8988T (cell line): Measurements from ENCODE around the gene XRCC6.
"Not testable (repeated sequence)": the region's sequence is repeated elsewhere in the genome, so short reads cannot be mapped to it uniquely, and the experiment has no call there.

Experiments
- DNase-seq: peaks from one replicate; pipeline ENCODE4 v3.0.0; 2011

XRCC6 gene

DNA sequence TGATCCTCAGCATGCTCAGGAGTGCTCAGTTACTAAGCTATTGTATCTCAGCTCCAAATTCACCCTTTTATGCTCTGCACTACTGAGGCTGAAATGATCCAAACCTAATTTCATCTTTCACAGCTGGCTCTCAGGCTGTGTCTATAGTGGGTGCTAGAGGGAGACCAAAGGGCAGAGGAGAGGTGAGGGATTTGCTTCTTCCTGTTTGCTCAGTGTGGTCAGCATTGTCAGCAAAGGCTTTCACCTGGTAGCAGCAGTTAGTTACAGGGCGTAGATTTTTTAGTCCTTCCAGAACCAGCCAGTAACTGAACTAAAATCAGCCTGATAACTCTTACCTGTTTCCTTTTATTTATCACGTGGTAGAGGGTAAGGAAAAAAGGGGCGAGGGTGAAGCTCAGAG is 33.2 kb downstream of the XRCC6 start:
- no peak for DNase-seq

DNA sequence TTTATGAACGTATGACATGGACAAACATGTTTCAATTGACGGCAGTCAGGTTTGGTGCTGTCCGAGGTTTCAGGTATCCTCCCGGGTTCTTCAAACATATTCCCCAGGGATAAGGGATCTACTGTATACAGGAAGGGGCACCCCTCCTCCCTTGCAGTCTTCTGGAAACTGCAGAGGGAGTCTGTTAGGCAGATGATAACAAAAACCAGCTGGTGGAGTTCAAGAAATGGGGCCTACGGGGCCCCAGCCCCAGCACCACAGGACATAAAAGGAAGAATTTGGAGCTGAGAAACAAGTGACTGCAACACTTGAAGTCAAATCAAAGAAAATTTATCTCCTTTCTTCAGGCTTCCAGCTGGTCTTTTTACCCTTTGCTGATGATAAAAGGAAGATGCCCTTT is 35.5 kb downstream of the XRCC6 start:
- DNase-seq = no peak

DNA sequence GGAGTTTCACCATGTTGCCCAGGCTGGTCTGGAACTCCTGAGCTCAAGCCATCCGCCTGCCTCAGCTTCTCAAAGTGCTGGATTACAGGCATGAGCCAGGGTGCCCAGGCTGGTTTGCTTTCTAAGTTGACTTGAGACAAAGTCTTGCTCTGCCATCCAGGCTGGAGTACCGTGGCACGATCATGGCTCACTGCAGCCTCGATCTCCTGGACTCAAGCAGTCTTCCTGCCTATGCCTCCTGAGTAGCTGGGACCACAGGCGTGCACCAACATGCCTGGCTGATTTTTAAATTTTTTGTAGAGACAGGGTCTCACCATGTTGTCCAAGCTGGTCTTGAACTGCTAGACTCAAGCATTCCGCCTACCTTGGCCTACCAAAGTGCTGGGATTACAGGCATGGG is 36.6 kb downstream of the XRCC6 start:
- no peak for DNase-seq

DNA sequence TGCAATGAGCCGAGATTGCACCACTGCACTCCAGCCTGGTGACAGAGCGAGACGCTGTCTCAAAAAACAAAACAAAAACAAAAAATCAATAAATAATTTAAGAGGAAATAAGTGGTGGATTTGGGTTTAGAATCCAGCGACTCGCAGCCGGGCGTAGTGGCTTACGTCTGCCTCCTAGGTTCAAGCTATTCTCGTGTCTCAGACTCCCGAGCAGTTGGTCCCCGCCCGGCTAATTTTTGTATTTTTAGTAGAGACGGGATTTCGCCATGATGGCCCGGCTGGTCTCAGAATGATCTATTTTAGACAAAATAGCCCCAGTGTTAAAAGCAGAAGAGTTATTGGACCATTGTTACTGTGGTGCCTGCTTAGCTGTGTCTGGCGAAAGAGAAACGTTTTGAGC is 37.8 kb downstream of the XRCC6 start:
- no peak for DNase-seq

DNA sequence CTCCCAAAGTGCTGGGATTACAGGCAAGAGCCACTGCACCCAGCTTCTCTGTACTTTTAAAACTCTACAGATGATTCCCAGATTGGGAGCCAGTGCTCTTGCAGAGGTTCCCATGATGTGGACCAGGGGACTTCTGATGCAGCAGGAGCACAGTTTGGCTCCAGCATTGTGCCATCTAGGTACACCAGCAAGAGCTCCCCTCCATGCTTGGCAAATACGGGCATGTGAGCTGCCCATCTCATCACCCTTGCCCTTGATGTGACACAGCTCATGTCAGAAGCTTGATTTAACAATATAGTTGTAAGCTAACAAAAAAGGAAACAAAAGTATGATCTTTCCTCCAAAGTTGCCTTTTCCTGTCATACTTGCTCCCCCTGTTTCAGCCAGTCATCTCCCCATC is 38.8 kb downstream of the XRCC6 start:
- DNase-seq = no peak

DNA sequence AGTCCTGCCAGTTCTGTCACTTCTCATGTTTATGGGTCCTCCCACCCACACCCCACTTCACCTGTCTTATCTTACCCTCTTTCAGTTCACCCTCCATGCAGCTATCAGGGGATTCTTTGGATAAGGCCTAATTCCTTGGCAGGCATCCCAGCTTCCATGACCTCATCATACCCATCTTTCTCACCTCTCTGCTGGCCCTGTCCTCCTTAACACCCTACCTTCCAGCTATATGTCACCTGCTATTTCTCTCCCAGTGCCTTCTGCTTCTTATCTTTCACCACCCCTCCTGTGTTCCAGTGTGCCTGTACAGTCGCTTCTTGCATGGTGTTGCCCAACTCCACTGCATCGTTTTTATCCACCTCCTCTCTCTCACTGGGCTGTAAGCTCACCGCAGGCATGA is 39.3 kb downstream of the XRCC6 start:
- DNase-seq = no peak

DNA sequence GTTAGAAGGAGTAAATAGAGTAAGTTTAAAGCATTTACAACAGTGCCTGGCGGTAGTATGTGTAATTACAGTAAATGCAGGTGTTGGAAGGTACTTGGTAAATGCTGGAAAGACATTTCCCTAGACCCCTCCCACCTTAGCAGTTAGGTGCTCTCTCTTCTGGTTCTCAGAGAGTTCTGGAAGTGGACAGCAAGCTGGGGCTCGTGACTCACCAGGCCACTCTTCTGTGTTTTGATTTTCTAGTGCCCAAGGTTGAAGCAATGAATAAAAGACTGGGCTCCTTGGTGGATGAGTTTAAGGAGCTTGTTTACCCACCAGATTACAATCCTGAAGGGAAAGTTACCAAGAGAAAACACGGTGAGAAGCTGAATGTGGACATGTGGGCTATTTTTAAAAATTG is 40.0 kb downstream of the XRCC6 start:
- DNase-seq = no peak

DNA sequence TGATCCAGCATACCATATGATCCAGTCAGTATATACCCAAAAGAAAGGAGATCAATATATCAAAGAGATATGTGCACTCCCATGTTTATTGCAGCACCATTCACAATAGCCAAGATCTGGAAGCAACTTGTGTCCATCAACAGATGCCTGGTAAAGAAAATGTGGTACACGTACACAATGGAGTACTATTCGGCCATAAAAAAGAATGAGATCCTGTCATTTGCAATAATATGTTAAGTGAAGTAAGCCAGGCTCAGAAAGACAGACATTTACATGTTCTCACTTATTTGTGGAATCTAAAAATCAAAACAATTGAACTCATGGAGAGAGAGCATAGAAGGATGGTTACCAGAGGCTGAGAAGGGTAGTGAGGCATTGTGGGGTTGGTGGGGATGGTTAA is 40.6 kb downstream of the XRCC6 start:
- DNase-seq = no peak

DNA sequence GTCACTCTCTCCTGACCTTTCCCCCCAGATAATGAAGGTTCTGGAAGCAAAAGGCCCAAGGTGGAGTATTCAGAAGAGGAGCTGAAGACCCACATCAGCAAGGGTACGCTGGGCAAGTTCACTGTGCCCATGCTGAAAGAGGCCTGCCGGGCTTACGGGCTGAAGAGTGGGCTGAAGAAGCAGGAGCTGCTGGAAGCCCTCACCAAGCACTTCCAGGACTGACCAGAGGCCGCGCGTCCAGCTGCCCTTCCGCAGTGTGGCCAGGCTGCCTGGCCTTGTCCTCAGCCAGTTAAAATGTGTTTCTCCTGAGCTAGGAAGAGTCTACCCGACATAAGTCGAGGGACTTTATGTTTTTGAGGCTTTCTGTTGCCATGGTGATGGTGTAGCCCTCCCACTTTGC is 42.5 kb downstream of the XRCC6 start:
- not testable (repeated sequence) for DNase-seq

DNA sequence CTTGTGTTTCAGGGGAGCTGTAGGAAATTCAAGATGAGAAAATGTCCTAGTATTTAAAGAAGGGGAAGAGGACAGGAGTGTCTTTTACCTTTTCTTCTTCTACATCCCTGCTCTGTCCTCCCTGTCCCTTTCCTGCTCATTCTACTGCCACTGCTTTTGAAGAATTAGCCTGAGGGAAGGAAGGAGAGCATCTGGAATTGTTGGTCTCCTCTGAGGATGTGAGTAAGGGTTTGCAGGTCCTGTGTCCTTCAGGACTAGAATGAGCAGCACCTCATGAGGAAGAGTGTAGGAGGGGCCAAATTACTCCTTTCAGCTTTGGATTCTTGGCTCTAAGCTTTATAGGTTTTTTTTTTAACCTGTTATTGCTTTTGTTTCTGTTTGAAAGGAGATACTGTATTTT is 43.4 kb downstream of the XRCC6 start:
- DNase-seq = no peak

DNA sequence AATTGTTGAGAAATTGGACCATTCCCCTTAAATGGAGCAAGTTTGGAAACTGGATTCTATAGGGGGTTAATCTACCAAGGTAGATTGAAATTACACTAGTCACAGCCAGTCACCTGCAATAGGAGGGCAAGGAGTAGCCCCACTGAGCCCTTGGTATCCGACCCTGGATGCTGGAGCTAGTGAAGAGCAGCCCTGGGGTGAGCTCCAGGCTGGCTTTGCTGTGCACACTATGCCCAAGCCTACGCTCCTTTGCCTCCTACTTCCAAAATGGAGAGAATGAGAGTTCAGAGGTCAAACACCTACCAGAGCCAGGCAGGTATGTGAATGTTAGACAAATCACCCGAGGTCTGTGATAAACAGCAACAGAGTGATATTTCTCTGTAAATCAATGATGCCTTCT is 43.9 kb downstream of the XRCC6 start:
- no peak for DNase-seq

DNA sequence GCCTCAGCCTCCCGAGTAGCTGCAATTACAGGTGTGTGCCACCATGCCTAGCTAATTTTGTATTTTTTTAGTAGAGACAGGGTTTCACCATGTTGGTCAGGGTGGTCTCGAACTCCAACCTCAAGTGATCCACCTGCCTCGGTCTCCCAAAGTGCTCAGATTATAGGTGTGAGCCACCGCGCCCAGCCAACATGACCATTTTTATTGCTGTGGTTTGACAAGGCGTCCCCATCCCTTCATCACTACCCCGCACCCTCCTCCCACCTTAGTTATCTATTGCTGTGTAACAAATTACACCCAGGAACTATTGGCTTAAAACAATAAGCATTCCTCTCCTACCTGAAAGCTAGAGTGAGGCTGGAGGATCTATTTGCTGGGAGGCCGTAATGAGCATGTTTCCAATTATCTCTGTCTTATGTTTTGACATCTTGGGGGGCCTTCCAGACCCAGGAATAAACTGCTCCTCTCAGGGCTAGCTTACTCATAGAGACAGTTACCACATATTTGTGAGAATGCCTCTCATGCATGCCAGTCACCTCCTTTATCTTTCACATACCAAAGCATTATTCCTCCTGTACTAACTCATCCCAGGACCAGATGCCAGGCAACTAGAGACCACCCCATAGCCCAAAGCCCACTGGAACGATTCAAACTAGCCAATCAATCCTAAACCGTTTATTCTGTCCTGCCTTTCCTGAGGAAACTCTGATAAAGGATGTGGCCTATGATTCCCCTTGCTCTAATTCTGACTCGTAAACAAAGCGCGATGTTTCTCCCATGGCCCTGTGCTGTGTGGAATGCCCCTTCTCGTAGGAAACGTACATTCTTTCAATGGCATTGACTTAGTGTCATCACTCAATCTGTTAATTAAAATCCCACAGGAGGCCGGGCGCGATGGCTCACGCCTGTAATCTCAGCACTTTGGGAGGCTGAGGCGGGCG is 48.1 kb downstream of the XRCC6 start:
- no peak for DNase-seq

DNA sequence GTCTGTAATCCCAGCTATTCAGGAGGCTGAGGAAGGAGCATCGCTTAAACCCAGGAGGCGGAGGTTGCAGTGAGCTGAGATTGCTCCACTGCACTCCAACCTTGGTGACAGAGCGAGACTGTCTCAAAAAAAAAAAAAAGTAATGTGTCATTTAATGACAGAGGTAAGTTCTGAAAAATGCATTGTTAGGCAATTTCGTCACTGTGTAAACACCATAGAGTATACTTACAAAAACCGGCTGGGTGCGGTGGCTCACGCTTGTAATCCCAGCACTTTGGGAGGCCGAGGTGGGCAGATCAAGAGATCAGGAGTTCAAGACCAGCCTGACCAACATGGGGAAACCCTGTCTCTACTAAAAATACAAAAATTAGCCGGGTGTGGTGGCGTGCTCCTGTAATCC is 51.0 kb downstream of the XRCC6 start:
- not testable (repeated sequence) for DNase-seq

DNA sequence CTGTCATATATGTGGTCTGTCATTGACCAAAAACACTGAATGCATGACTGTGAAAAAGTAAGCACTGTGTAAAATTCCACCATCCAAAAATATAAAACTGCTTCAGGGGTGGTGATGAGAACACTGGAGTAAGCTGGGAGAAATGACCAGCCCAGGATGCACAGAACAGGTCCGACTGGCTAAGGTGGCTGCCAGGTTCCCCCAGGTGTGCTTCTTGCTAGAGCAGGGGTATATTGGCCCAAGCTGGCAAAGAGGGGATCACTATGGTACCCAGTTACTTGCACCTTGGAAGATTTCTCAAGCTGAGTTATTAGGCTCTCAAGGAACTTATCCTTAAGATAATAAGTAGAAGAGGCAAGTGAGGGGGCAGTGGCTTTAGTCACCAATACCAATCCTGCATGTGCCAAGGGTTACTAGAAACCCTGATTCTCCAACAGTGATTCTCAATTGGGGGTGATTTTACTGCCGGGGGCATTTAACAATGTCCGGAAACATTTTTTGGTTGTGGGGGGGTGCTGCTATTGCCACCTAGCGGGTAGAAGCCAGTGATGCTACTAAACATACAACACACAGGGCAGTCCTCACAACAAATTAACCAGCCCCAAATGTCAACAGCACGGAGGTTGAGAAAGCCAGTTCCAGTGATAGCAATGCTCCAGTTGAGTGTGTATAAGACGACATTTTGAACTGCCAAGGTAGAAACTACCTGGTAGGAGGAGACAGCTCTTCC is 51.9 kb downstream of the XRCC6 start:
- no peak for DNase-seq

DNA sequence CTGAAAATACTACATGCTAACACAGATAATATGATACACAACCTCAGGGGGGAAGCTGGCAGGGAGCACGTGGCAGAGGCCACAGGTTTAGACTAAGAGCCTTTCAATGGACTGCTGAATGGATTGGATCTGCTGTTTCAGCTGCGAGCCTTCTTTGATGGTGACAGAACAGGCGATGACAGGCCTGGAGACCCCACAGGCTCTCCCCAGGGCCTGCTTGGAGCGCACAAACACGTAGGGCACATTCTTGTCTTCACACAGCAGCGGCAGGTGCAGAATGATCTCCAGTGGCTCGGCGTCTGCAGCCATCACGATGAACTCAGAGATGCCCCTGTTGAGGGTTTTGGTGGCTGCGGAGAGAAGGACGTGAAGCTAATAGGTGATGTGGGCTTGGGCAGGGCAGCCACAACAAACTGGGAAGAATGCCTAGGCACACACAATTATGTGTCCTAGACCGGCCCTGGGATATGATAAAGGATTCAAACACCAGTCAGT is 53.8 kb downstream of the XRCC6 start:
- DNase-seq = no peak

DNA sequence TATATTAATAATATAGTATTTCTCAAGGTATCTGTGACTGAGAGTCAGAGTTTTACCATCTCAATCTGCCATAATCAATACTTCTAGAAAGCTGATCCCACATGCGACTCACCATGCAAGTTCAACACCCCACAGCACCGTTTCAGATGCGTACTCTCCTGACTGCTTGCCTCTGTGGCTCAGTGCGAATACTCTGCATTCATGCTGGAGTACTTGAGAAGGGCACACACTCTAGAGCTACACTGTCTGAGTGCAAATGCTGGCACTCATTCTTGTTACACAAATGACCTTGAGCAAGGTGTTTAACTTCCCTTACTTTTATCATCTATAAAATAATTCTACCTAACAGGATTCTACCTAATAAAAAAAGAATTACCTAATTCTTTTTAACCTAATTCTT is 55.0 kb downstream of the XRCC6 start:
- DNase-seq = no peak

DNA sequence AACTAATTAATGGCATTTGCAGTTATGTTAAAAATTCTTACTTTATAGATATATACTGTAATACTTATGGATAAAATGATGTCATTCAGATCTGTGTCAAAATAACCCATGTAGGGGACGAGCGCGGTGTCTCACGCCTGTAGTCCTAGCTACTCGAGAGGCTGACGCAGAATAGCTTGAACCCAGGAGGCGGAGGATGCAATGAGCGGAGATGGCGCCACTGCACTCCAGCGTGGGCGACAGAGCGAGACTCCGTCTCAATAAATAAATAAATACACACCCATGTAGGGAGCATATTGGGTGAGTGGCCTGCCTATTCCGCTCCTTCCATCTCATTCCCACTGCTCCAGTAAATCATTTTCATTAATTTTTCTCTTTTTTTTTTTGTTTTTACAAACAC is 60.5 kb downstream of the XRCC6 start:
- DNase-seq = no peak

DNA sequence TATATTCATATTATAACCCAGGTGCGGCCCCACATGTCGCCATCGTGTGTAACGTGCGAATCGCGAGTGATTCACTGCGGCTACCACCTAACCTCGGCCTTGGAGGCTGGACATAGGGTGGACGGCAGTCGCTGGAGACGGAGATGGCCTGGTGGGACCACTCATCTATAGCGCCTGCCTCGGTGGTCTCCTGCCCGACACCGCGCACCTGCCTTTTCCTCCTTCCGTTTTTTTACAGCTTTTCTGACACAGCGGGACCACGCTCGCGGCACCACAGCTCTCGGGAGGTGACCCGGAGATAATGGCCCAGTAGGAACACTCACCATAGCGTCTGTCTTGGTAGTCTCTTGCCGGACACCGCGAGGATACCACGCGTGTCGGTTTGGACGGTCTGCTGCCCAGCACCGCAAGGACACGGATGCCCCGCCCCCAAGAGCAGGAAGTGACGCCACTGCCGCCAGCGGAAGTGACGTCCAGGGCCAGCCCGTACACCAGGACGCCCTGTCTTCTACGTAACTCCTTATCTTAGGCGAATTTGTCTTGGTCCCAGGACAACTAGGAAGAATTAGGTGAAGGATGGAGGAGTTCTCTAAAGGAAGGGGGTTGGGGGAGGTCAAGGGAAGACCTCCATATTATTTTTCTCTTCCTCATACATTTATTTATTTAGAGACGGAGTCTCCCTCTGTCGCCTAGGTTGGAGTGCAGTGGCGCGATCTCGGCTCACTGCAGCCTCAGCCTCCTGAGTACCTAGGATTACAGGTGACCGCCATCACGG is 61.1 kb downstream of the XRCC6 start:
- peak; percentile 65 for DNase-seq

DNA sequence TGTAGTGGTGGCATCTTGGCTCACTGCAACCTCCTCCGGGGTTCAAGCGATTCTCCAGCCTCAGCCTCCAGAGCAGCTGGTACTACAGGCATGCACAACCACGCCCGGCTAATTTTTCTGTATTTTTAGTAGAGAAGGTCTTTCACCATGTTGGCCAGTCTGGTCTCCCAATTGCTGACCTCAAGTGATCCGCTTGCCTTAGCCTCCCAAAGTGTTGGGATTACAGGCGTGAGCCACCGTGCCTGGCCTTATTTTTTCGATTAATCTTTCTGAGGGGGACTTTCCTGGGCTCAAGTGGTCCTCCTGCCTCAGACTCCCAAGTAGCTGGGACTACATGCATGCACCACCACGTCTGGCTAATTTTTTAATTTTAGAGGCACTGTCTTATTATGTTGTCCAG is 62.0 kb downstream of the XRCC6 start:
- no peak for DNase-seq

DNA sequence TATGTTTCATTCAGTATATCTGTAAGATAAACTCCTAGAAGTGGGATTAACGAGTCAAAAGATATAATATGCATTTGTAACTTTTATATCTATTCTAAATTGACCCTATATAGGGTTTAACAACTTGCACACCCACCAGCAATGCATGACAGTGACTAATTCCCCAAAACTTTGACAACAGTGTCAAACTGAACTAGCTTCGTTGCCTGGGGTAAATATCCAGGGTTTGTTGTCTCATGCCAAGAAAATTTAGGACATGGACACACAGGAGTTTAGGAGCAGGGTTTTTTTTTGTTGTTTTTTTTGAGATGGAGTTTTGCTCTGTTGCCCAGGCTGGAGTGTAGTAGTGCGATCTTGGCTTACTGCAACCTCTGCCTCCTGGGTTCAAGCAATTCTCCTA is 62.5 kb downstream of the XRCC6 start:
- DNase-seq = no peak

DNA sequence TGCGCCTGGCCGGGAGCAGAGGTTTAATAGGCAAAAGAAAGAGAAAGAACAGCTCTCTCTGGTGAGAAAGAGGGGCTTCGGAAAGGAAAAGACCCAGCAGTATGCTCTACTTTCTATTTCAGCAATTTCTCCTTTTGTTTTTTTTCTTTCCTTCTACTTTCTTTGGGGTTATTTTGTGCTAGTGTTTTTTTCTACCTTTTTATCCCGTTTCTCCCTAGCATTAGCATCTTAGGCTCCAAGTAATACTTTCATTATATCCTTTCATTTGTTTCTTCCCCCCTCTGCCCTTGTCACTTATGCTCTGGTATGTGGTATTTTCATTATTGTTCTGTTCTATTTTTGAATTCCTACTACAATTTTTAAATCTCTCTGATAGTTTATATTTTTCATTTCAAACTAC is 63.1 kb downstream of the XRCC6 start:
- DNase-seq = no peak

DNA sequence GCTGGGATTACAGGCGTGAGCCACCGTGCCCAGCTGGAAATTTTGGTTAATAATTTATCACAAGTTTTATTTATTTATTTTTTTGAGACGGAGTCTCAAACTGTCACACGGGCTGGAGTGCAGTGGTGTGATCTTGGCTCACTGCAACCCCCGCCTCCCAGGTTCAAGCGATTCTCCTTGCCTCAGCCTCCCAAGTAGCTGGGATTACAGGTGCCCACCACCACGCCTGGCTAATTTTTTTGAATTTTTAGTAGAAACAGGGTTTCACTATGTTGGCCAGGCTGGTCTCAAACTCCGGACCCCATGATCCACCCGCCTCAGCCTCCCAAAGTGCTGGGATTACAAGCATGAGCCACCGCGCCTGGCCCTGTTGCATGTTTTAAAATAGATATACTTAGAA is 65.8 kb downstream of the XRCC6 start:
- DNase-seq = not testable (repeated sequence)

DNA sequence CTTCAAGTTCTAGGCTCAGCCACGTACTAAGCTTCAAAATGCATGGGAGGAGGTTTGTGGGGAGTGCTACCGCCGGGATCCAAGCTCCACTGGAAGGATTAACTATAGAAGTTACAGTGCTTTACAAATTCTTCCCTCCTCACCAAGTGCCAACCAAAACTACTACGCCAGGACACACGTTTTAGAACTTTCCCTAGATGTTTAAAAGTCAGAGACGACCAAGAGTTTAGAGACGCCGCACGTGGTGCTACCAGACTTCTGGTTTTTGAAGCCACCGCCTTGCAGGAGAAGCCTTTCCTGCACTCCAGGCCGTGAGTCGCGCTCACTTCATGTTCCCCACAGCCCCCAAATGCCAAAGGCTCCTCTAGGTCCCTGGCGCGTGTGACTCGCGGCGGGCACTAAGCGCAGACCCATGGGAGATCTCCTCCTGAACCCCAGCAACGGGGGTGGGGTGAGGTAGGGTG is 66.8 kb downstream of the XRCC6 start:
- no peak for DNase-seq
